Fibroblast of skin of left quadriceps (primary cell): Measurements from ENCODE around the gene CDH22.

Experiments used
- DNase-seq, 2 experiments: peaks; one replicate each; pipeline ENCODE4 v3.0.0-alpha.2; 2013; ENCODE audit warnings: low read depth in 2 of 2

The CDH22 gene

DNA sequence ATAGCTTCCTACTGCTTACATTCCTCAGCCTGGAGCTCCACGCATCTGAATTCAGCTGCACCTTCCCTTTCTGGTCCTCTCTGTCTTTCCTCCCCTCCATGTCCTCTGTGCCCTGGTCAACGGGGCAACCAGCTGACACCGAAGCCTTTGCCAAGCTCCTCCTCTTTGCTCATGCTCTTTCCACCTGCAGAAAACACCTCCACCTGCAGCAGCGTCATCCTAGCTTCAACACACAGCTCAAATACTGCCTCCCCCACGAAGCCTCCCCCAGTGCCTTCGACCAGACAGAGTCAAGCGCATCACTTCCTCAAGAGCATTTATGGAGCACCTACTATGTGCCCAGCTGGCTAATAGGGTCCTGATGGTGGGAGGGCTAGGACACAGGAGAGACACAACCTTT lies 9.2 kb downstream of the CDH22 start:
- no peak for DNase-seq

DNA sequence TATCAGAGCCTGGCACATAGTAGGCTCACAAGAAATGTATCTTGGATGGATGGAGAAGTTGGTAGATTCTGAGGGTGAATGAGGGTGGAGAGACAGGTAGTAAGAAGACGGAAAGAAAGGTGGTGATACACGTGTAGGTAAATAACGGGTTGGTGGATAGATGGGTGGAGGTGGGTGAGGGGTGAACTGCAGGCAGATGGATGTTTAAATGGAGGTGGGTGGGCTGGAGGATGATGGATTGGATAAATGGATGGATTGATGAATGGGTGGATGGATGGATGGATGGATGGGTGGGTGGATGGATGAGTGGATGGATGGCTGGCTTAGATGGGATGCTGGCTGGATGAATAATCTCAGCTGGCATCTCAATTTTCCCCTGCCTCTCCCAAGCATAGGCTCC lies 9.9 kb downstream of the CDH22 start:
- DNase-seq, result no peak

DNA sequence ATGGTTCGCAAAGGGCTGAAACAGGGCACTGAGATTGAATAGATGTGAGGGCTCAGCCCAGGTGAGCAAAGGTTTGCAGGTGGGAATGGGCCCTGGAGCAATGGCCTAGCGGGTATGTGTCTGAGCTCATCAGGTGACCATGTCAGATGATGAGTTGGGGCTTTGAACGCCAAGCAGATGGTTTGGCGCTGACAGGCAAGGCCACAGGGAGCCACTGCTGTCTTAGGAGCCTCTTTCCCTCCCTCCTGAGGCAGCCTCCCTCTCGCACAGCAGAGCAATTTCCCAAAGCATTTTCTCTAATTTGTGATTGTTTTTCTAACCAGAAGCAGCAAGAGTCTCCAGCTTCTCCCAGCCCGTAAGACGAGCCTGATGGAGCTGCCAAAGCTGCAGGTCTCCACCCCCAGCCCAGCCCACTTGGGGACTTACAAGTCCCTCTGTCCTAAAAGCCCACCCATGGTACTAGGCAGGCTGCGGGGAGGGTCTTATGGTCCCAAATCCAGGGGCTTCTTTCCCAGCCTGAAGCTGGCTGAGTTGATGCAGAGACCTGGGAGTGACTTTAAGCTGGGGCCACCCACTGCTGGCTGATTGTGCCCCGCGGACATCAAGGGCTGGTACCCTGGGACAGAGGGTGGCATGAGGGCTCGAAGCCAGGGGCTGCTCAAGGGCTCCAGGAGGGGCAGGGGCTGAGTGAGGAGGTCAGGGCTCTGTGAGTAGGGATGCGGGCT lies 11.6 kb downstream of the CDH22 start:
- no peak for DNase-seq

DNA sequence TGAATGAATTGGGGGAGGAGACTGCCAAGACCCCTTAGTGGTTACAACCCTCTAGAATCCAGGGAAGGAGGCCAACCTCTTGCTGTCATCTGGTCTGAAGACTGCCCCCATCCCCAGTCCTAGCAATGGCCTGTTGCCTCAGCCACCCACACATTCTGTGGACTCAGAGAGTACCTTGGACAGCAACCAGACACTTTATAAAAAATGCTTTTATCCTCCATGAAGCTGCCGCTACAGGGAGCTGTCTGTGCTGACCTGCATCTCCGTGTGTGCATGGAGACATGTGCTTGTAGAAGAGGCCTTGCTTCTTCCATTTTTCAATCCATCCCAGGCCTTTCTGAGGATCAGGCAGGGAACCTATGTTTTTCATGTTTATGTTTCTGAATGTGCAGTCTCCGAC lies 15.2 kb downstream of the CDH22 start:
- DNase-seq, result peak; percentile 13 to 20

DNA sequence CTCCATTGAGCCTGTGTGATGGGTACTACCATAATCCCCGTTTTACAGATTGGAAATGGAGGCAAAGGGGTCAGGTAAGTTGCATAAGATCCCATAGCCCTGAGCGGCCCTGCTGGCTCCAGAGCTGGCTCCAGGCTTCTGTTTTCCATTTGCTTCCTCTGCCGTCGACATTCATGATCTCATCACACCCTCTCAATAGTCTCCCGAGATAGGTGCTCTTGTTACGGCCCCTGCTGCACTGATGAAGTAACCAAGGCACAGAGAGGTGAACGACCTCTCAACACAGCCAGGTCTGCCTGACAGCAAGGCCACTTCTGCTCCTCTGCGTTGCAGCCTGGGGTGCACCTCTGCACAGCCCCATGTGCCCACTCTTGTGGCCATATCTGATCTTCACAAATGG lies 16.9 kb downstream of the CDH22 start:
- no peak for DNase-seq

DNA sequence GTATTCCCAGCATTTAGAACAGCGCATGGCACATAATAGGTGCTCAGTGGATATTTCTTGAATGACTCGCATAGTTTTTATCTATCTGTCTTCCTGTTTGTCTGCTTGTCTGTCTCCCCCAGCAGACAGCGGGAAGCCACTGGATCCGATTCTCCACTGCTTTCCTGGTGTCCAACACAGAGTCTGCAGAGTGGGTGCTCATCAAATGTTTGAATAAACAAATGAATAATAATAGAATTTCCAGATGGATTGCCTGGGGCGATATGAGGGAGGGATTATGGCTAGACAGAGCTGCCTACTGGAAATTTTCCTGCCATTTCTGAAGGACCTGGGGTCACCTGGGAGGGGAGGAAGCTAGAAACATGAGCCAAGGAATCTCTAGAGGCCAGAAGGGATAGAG lies 18.9 kb downstream of the CDH22 start:
- no peak for DNase-seq

DNA sequence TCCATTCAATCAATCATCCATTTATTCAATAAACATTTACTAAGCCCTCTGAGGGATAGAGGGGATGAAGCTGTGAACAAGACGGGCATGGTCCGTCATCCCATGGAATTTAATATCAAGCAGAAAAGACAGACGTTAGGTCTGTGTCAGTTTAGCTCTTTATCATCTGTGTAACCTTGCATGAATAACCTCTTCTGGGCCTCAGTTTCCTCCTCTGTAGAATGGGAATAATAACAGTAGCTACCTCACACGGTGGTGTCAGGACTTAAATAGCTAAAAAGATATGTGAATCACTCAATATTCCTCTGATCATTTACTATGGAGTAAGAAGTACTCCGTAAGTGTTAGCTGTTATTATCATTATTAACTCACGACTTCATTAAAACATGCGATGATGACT lies 21.3 kb downstream of the CDH22 start:
- no peak for DNase-seq

DNA sequence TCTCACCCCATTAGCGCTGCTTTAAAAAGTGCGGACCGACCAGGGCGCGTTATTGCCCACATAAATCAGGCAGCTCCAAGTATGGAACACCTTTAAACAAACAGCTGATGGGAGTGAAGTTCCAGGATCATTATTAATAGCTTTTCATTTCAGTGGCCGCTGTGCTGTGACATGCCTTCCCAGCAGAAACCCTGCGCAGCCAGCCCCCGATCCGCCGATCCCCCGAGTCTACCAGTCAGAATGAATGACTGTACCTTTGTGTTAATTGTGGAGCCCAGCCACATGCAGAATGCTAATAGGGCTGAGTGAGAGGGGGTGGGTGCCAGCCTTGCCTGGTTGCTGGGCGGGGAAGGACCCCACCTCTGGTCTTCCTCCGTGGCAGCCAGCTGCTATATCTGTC lies 21.9 kb downstream of the CDH22 start:
- no peak for DNase-seq

DNA sequence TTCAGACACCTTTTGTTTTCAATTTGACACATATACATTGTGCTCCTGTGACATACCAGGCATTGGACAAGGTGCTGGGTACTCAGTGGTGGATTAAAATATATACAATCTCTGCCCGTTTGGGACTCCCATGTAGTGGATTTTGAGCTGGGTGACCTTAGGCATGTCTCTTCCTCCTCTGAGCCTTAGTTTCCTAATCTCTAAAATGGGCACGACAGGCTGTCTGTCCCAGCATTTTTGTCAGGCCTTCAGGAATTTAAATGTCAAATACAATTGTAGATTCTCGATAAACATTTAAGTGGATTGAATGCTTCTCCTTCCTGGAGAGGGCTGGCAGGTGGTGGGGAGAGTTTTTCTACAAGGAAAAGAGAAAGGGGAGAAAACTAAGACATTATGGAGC lies 22.6 kb downstream of the CDH22 start:
- DNase-seq, result no peak

DNA sequence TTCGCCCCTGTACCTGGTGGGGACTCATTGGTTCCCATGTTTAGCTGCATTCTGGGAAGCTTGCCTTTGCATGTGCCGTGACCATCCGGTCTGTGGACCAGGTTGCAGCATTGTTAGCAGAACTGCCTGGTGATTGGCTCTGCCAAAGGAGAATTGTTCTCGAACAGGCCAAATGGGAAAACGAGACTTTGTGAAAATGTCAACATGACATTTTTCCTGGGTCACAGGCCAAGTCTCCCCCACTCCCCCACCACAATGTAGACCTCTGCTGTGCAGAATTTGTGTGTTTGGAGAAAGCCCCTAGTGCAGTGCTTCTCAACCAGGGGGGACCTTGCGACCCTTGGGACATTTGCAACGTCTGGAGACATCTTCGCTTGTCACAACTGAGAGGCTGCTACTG lies 23.2 kb downstream of the CDH22 start:
- DNase-seq, result no peak

DNA sequence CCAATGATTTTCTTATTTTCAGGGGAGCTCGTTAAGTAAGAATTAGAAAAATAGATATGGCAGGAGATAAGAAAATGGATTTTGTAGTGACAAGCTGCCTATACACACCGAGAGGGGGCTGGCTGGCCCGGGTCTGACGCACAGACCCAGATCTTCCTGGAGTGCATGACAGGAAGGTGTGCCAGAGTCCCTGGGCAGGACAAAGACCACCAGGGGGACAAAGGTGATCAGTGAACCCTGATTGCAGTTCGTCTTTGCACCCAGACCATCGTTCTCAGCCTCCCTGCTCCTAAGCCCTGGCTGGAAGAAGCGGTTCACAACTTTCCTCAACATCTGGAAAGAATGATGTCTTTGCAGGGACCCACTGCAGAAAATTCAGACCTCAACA lies 24.3 kb downstream of the CDH22 start:
- no peak for DNase-seq

DNA sequence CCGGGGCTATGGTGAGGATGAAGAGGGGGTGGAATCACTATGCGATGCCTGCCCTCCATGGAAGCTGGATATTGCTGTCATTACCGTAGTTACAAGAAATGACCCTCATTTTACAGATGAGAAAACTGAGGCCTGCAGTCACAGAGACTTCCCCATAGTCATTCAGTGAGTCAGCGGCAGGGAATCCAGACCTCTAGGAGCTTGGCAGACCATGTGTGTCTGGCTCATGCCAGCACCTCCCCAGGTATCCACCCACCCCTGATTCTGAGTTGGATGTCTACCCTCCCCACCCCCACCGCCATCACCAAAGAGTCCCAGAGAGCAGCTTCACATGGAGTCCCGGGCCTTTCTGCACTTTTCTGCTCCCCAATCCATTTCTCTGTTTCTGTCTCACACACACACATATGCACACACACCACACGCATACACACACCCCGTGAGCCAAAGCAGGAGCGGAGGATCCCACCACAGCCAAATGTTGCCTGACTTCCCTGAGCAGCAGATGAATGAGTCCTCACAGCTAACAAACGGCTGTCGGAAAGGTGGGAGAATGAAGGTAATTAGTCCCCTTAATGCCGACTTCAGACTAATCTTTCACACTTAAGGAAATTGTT lies 24.8 kb downstream of the CDH22 start:
- no peak for DNase-seq

DNA sequence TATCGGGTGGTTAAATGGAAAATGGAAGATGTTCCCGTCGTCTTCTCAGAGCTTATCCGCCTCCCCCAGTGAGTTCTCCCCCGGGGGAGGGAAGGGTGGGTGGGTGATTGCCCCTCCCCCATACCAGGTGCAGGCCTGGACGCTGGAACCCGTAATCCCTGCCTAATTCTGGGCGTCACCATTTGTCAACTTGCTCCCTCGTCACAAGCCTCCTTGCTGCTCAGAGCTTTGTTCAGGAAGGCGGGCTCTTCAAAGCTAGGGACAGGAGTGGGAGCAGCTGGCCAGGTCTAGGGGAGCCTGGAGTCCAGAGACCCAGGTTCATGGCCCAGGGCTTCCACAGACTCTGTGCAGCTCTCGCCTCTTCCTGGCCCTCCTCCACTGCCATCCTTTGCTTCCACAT lies 25.6 kb downstream of the CDH22 start:
- no peak for DNase-seq

DNA sequence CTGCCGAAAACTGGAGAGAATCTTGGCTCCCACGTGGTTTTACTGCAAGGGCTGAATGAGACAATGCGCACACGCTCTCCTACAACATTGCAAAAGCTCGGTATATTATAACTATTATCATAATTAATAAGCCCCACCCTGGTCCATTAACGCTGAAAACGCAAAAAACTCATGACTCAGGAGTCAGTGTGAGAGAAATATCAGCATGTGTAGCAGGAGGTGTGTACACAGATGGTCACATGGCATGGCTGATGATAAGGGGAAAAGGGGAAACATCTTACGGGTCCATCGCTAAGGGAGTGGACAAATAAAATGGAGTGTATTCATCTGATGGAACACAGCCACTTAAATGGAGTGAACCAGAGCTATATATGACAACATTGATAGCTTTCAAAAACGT lies 29.2 kb downstream of the CDH22 start:
- no peak for DNase-seq

DNA sequence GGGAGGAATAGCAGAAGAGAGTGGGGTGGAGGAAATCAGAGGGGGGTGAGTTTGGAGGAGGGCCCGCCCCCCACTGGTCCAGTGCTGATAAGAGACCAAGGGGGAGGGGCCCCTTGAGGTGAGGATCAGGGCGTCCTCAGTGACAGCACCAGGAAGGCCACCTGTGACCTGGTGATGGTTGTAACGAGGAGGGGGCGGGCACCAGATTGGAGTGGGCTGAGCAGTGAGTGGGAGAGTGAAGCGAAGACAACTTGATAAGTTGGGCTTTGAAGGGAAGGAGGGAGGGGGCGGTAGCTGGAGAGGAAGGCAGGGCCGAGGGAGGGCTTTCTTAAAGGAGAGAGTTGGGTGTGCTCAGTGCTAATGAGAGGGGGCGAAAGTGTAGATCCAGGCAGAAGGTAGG lies 30.7 kb downstream of the CDH22 start:
- no peak for DNase-seq

DNA sequence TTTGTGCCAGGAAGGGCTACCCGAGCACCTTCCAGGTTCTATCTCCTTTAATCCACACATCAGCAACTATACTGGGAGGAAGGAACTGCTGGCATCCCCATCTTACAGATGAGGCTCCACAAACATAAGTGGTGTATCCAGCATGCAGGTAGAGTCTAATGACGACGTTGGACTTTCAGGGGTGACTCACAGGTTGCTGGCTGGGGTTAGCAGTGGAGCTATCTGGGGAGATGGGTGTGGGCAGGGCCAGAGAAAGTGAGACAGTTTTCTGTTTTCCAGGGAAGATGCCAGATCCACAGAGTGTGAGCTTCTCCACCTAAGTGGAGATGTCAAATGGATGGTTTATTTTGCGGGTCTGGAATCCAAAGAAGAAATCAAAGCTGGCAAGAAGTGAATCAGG lies 31.8 kb downstream of the CDH22 start:
- no peak for DNase-seq

DNA sequence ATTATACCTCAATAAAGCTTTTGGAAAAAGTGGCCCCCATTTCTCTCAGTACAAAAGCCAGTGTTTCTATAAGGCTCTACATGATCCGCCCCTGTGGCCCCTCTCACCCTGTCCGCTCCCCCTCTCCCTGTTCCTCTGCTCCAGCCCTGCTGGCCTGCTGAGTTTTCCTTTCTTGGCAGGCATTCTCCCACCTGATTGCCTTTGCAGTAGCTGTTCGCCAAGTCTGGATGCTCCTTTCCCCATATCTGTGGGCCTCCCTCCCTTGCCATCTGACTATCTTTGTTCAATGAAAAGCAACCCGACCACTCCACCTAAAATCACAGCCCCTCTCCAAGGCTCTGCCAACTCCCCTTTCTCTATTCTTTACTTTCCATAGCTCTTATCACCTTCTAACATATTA lies 33.2 kb downstream of the CDH22 start:
- no peak for DNase-seq

DNA sequence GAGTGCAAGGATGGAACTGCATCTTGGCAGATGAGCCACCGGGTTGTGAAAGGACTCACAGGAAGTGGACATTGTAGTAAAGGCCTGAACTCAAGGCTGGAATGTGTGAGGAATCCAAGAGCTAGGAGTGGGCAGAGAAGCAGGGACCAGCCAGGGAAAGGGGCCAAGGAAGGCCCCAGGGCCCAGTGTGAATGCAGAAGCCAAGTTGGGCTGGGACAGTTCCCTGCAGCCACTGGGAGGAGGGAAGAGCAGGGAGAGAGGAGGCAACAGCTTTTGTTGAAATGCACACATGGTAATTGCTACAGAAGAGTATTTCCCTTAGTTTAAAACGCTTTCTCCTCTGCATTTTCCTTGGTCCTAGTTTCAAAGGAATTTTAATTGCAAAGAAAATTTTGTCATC lies 34.6 kb downstream of the CDH22 start:
- DNase-seq, result no peak

DNA sequence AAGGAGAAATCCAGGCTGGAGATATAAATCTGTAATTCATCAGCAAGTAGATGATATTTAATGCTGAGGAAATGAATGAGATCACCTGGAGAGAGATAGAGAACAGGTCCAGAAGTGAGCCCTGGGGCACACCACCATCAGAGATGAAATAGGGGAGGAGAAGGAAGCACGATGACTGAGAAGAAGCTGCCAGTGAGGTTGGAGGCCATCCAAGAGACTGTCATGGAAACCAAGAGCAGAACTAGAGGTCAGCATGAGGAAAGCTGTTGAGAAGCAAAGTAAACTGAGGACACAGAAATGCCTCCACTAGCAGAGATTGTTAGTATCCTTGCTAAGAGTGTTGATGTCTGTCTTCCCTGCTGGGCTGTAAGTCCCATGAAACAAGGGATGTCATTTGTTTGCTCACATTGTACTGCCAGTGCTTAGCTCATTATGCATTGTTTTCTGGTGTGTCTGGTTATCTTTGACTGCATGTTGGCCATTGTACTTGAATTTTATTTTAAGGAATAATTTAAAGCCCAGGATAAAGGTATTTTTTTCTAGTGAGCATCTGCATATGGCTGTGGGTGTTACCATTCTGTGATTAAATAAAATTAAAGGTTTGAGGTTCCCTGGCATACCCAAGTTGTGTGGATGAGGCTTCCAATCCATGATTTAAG lies 35.8 kb downstream of the CDH22 start:
- DNase-seq, result no peak

DNA sequence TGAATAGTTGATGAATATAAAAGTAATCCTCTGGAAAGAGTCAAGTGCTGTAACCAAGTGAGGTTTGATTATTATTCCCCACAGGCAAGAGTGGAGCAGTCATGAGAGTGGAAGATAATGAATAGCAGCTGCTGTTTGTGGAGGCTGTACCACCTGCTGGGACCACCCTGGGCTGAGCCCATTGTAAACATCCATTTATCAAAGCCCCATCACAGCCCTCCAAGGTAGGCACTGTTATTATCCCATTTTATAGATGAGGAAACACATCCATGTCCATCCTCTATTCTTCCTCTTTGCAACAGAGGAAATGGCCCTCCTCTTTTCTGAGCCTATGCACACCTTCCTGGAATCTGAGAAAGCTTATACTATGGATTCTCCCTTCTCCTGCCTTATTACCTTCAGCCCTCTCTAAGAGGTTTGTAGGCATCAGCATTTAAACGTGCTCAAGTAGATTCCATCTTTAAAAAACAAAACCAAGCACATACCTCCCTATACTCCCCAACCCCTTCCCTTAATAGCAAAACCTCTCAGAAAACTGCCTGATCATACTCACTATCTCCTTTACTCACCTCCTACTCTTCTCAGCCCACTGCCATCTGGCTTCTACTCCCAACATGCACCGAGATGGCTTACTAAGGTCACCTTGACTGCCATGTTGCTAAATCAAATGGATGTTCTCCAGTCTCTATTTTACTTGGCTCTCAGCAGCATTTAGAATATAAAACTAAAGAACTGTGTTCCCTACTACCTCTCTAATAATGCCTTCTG lies 37.1 kb downstream of the CDH22 start:
- DNase-seq, result no peak

DNA sequence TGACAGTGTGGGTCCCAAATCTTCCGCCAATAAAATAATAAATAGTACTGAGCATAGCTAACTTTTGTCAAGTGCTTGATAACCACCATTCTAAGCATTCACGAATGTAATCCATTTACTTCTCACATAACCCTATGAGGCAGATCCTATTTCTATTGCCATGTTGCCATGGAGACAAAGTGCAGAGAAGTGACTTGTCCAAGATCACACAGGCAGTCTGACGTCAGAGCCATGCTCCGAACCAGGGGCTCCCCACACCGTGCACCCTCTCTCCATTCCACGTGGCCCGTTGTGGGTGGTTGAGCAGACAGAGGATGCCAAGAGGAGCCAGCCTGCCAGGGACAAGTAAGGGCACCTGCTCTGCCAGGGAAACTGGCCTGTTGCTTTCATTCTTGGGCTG lies 38.9 kb downstream of the CDH22 start:
- no peak for DNase-seq

DNA sequence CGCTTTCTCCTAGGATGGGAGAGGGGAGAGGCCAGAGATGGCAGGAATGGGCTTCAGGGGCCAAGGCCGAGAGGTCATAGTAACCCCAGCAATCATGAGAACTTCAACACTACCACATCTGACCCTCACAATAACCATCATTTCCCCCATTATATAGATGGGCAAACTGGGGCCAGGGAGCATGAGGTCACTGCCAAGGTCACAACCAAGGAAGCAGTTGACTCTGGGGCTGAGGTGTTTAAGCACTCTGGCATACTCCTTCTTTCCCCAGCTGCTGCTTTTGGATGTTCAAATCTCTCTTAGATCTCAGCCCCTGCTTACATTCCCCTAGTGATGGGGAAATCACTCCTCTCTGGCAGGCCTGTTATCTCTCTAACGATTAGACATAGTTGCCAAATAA lies 39.6 kb downstream of the CDH22 start:
- DNase-seq, result no peak

DNA sequence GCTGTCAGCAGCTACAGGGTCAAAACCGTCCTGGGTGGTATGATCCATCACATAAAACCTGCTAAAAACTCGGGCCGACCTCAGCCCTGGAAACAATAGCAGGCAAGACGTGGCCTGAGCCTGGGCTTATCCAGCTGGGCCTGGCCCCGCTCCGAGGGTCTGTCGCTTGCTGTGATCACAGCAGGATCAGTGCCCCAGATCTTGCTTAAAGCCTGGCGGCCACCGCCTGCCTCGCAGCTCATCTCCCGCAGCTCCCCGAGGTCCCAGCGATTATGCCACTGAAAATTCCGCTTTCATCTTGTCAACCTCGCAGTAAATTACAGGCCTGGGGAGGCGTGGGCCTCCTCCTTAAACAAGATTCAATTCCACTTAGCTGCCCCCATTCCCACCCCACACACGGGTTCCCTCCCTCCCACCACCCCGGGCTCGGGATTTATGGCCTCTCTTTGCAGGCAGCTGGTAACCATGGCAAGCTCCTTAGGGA lies 40.1 kb downstream of the CDH22 start:
- DNase-seq, result no peak
